CD4-positive, alpha-beta T cell (primary cell): Measurements from ENCODE around the gene SMYD3. TPM values are rescaled to one million over a fixed set of nuclear protein-coding genes. Genes with fewer than 3 reads are reported as not detected.

Experiments used
- ATAC-seq: fragments of 200-7000 bp; cut with Tn5 transposase; one replicate; pipeline ENCODE4 v1.10.0; 2022; ENCODE audit warnings: mild to moderate bottlenecking; ENCODE audit not compliant: poor library complexity
- CTCF ChIA-PET: fragments of 350-600 bp; sonication (Branson Sonifier 250); formaldehyde crosslinking; loops from one replicate; lab custom pipeline; 2021; ENCODE audit warnings: antibody characterized with exemption, inconsistent platforms; lab: Charles Lee
- POLR2A ChIA-PET: fragments of 350-600 bp; sonication (Branson Sonifier 250); formaldehyde crosslinking; loops from one replicate; lab custom pipeline; 2021; ENCODE audit warnings: antibody characterized with exemption, inconsistent platforms; lab: Charles Lee
- DNase-seq, 14 experiments: peaks; one replicate each; pipeline ENCODE4 v3.0.0-alpha.2; 2013 to 2020; ENCODE audit warnings: mixed read lengths in 2 of 14
- H3K27ac ChIP-seq, 2 donors: one replicate each; pipeline versions ENCODE4 v1.5.1 to v1.7.0; 2013; ENCODE audit warnings: low read length in 2 of 2, low read depth in 1 of 2, mild to moderate bottlenecking in 1 of 2
- H3K27me3 ChIP-seq, 2 experiments: 1 replicate in 1 of 2; 2 replicates in 1 of 2; pipeline versions ENCODE4 v1.6.1 to v1.7.0; 2013; ENCODE audit warnings: low read length in 2 of 2, control low read depth in 1 of 2, mild to moderate bottlenecking in 1 of 2, moderate library complexity in 1 of 2; ENCODE audit not compliant: insufficient read depth in 2 of 2, control insufficient read depth in 1 of 2
- H3K36me3 ChIP-seq: one replicate; pipeline ENCODE4 v1.6.1; 2013; ENCODE audit warnings: low read length, control low read depth; ENCODE audit not compliant: insufficient read depth
- H3K4me1 ChIP-seq: one replicate; pipeline ENCODE4 v1.6.1; 2013; ENCODE audit warnings: low read length, control low read depth; ENCODE audit not compliant: insufficient read depth
- H3K4me3 ChIP-seq: one replicate; pipeline ENCODE4 v1.5.1; 2013; ENCODE audit warnings: mild to moderate bottlenecking, low read length, moderate library complexity
- H3K9me3 ChIP-seq, 2 experiments: 1 replicate in 1 of 2; 2 replicates in 1 of 2; pipeline versions ENCODE4 v1.6.1 to v1.7.0; 2013; ENCODE audit warnings: low read length in 2 of 2, mild to moderate bottlenecking in 2 of 2, control low read depth in 1 of 2, moderate library complexity in 1 of 2; ENCODE audit not compliant: control insufficient read depth in 1 of 2, insufficient read depth in 1 of 2
- H3K27ac Mint-ChIP-seq: one replicate; pipeline ENCODE4 v1.8.0; 2020; ENCODE audit warnings: mixed read lengths
- H3K27me3 Mint-ChIP-seq: one replicate; pipeline ENCODE4 v1.8.0; 2021; ENCODE audit warnings: mixed read lengths
- H3K36me3 Mint-ChIP-seq: one replicate; pipeline ENCODE4 v1.8.0; 2021; ENCODE audit warnings: low read depth, mixed read lengths
- H3K4me1 Mint-ChIP-seq: one replicate; pipeline ENCODE4 v1.8.0; 2021; ENCODE audit warnings: low read depth, mixed read lengths
- H3K4me3 Mint-ChIP-seq: one replicate; pipeline ENCODE4 v1.8.0; 2020; ENCODE audit warnings: mild to moderate bottlenecking, mixed read lengths
- H3K9me3 Mint-ChIP-seq: one replicate; pipeline ENCODE4 v1.8.0; 2020; ENCODE audit warnings: mixed read lengths
- CTCF ChIP-seq: fragments of 200-600 bp; IDR thresholded peaks from one replicate; pipeline ENCODE4 v1.8.0; 2022; ENCODE audit warnings: antibody characterized with exemption, mild to moderate bottlenecking
- intact Hi-C, 2 experiments: fragments of 100-400 bp; cut with DNase I in 1 of 2; cut with micrococcal nuclease in 1 of 2; formaldehyde crosslinking; loops; one replicate each; pipeline versions ENCODE4 v1.15.1 to v1.9.0; 2023 to 2025; cut with DNase I, micrococcal nuclease
- total RNA-seq, 174 experiments: library from RNA in 2 of 174; stranded (reverse) in 2 of 174; gene quantifications; one replicate each; pipeline ENCODE4 v1.2.3 and lab custom pipeline; 2021 to 2026

SMYD3 gene
- total RNA-seq, 2 experiments from 2014 or later: 18.8 to 19.6 TPM

GRCh38 chr1:245810181-245810769 is 696.8 kb downstream of the SMYD3 start:
- no peak for TF ChIP-seq CTCF
- no peaks in the 10 kb centered on the region for H3K36me3 Mint-ChIP-seq
- ATAC-seq (no peak), DNase-seq (no peak)
- Histone ChIP-seq H3K4me3 (no peak overlapping the region), H3K4me1 (no peaks in the 10 kb centered on the region), H3K36me3 (no peaks in the 10 kb centered on the region), H3K9me3 (no peaks in the 10 kb centered on the region), H3K27me3 (no peaks in the 10 kb centered on the region), H3K27ac (no peak overlapping the region)
- no peaks in the 10 kb centered on the region for H3K4me1 Mint-ChIP-seq
- H3K27me3 Mint-ChIP-seq: no peaks in the 10 kb centered on the region
- H3K9me3 Mint-ChIP-seq: no peaks in the 10 kb centered on the region
- CTCF ChIA-PET: no interaction called here
- H3K4me3 Mint-ChIP-seq: no peak overlapping the region
- POLR2A ChIA-PET: no interaction called here
- intact Hi-C loops: no loop called here
- no peak overlapping the region for H3K27ac Mint-ChIP-seq

DNA sequence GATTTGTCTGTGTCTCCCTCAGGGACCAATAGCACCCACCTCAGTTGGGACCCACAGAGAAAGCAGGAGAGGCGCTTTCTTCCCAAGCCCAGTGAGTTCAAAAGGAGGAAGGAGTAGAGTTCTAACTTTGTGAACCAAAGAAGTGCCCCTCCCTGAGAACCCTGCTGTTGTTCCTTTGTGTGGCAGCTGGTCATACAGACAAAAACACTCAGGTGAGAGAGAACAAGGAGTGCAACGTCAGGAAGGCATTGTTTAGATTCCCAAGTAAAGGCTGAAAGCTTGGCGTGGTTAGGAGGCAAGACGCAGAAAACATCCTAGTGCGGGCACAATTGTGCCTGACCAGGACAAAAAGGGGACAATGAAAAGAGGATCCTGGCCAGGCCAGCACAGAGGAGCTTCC is 697.7 kb downstream of the SMYD3 start:
- intact Hi-C loops: no loop called here
- ATAC-seq (no peak), DNase-seq (no peak)
- no peaks in the 10 kb centered on the region for H3K27me3 ChIP-seq
- H3K4me3 ChIP-seq: no peak overlapping the region
- no peak overlapping the region for H3K27ac Mint-ChIP-seq
- H3K27me3 Mint-ChIP-seq: no peaks in the 10 kb centered on the region
- H3K36me3 ChIP-seq: no peaks in the 10 kb centered on the region
- H3K4me1 ChIP-seq: no peaks in the 10 kb centered on the region
- no peak overlapping the region for H3K27ac ChIP-seq
- no peak overlapping the region for H3K4me3 Mint-ChIP-seq
- no peaks in the 10 kb centered on the region for H3K4me1 Mint-ChIP-seq
- POLR2A ChIA-PET: no interaction called here
- CTCF ChIA-PET: no interaction called here
- no peak for TF ChIP-seq CTCF
- no peaks in the 10 kb centered on the region for H3K9me3 Mint-ChIP-seq
- H3K9me3 ChIP-seq: no peaks in the 10 kb centered on the region
- no peaks in the 10 kb centered on the region for H3K36me3 Mint-ChIP-seq

- H3K9me3 Mint-ChIP-seq: no peaks in the 10 kb centered on the region
- no peaks in the 10 kb centered on the region for H3K36me3 ChIP-seq
- H3K36me3 Mint-ChIP-seq: no peaks in the 10 kb centered on the region
- no peak for ATAC-seq
- no peaks in the 10 kb centered on the region for H3K27me3 ChIP-seq
- no peaks in the 10 kb centered on the region for H3K9me3 ChIP-seq
- H3K4me1 ChIP-seq: no peaks in the 10 kb centered on the region
- no peak overlapping the region for H3K4me3 ChIP-seq
- no peak overlapping the region for H3K27ac ChIP-seq
- intact Hi-C loops: no loop called here
- no peak overlapping the region for H3K4me3 Mint-ChIP-seq
- ChIA-PET CTCF (no interaction called here), POLR2A (no interaction called here)
- no peak for DNase-seq
- no peak for TF ChIP-seq CTCF
- H3K4me1 Mint-ChIP-seq: no peaks in the 10 kb centered on the region
- no peaks in the 10 kb centered on the region for H3K27me3 Mint-ChIP-seq
- H3K27ac Mint-ChIP-seq: no peak overlapping the region
Measured at GRCh38 chr1:245807954-245808719, 698.9 kb downstream of the SMYD3 start.
